Measurements from ENCODE around the gene GZMB. TPM values are rescaled to one million over a fixed set of nuclear protein-coding genes. Genes with fewer than 3 reads are reported as not detected.

GZMB gene
- total RNA-seq, 1 donor from 2014 or later = not detected

Other genes with a start within 250 kb of the GZMB start
- gene NYNRIN, start 235.2 kb downstream of the GZMB start, total RNA-seq = 0.05 and 0.21 TPM in 2 replicates
- 1.0 and 1.2 TPM in 2 replicates for gene CBLN3, start 204.5 kb downstream of the GZMB start, total RNA-seq
- 28.0 and 29.6 TPM in 2 replicates for gene KHNYN, start 204.2 kb downstream of the GZMB start, total RNA-seq
- gene SDR39U1, start 191.4 kb downstream of the GZMB start, total RNA-seq = 24.2 and 27.5 TPM in 2 replicates
- not detected in 2 replicates for gene CMA1, start 125.9 kb downstream of the GZMB start, total RNA-seq
- gene CTSG, start 57.9 kb downstream of the GZMB start, total RNA-seq = not detected in 2 replicates
- not detected in 2 replicates for gene GZMH, start 24.5 kb downstream of the GZMB start, total RNA-seq